Fibroblast of pulmonary artery (primary cell): ENCODE results near the gene STAT3.

Experiments used
- DNase-seq: peaks from one replicate; pipeline ENCODE4 v3.0.0-alpha.2; 2010; ENCODE audit warnings: low read depth
- H3K4me3 ChIP-seq: replicated peaks from 2 replicates; pipeline ENCODE4 v1.5.1; 2011; ENCODE audit warnings: low read depth, mild to moderate bottlenecking, control low read depth, low read length, moderate library complexity
- CTCF ChIP-seq: IDR thresholded peaks from 2 replicates; pipeline ENCODE4 v1.5.1; 2011; ENCODE audit warnings: mild to moderate bottlenecking, control low read depth, low read length, inconsistent platforms; ENCODE audit errors: missing control alignments

STAT3 gene

DNA sequence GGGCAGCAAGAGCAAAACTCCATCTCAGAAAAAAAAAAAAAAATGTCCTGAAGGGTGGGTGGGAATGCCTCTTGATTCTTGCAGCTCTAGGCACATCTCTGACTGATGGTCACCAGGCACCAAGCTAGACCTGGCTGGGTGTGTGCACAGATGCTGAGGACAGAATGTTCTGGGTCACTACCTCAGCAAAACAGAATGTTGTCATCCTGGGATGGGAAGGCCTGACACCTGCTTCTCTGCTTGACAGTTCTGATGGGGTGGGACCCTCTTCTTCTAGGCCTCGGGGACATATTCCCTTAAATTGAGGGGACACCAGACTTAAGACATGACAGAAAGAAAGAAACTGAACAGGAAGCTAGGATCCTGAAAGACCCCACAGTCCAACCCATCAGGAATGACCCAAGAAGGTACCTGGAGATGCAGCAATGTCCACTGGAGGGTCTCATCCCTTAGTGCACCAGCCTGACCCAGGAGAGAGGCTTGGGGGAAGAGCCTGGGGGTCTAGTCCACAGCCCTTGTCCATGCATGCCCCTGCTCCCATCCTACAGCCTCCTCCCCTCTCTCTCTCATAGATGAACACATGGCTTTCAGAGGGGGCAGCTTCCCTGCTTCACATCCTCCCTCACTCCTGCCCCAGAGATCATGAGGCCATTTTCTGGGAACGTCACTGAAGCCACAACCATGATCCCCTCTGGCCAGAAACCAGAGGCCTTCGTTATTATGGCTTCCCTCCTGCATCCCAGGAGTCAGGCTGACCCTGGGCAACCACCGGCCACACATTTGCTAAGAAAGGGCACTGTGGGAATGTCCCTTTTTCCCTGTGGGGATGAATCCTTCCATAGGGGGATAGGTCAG lies 108.2 kb downstream of the STAT3 start:
- no peak for DNase-seq
- no peak for TF ChIP-seq CTCF
- H3K4me3 ChIP-seq = no peak overlapping the region

- no peak for DNase-seq
- no peak for TF ChIP-seq CTCF
- no peak overlapping the region for H3K4me3 ChIP-seq
Observed at GRCh38 chr17:42277342-42277712, 110.9 kb downstream of the STAT3 start.

DNA sequence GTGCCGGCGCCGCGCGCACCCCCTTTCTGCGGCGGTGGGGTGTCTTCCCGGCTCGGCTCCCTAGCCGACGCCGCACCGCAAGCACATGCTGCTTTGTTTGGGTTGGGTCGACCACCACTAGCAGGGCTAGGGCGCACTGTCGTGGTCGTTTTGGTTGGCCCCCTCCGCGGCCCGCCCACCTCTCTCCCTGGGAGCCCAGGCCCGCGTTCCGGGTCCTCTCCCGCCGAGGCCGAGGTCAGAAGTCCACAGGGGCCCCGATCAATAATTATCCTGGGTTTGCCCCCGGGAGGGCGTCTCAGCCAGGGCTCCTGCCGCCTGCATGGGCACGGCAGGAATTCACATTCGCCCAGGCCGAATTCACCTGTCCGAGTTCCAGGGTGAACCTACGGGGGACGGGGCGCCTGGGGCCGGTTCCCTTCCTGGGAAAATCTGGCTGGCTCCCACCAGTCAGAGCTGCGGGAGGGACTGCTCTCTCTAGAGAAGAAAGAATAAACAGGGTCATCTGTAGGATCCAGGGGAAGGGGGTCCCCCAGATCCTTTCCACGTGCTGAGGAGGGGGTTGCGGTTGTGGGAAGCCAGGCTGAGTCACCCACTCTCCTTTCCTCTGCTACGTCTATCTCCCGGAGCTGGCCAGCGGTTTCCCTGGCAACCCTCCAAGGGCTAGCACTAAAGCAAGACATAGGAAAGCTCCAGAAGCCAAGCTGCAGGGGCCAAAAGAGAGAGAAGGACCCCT lies 111.5 kb downstream of the STAT3 start:
- H3K4me3 ChIP-seq = peak overlapping the region; percentile 84
- DNase-seq = peak; percentile 86
- TF ChIP-seq CTCF = no peak

DNA sequence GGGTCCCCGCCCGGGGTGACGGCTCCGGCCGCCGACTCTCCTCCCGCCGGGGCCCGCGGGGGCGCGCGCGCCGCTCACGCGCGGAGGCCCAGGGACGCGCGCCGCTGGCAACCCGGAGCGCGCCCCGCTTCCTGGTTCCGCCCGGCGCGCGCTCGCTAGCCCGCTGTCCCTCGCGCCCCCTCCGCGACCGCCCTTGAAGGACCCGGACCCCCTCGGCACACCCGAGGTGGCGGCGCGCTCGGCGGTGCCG lies 112.0 kb downstream of the STAT3 start, which contains the start of gene STAT5B:
Gene STAT5B (minus strand): TSS at position 33 of the 250 bp plus-strand sequence. CDS start 44,264 bp downstream, outside the sequence.
- DNase-seq = peak; percentile 54
- no peak for TF ChIP-seq CTCF
- H3K4me3 ChIP-seq = peak within 1 kb of the TSS; percentile 84

DNA sequence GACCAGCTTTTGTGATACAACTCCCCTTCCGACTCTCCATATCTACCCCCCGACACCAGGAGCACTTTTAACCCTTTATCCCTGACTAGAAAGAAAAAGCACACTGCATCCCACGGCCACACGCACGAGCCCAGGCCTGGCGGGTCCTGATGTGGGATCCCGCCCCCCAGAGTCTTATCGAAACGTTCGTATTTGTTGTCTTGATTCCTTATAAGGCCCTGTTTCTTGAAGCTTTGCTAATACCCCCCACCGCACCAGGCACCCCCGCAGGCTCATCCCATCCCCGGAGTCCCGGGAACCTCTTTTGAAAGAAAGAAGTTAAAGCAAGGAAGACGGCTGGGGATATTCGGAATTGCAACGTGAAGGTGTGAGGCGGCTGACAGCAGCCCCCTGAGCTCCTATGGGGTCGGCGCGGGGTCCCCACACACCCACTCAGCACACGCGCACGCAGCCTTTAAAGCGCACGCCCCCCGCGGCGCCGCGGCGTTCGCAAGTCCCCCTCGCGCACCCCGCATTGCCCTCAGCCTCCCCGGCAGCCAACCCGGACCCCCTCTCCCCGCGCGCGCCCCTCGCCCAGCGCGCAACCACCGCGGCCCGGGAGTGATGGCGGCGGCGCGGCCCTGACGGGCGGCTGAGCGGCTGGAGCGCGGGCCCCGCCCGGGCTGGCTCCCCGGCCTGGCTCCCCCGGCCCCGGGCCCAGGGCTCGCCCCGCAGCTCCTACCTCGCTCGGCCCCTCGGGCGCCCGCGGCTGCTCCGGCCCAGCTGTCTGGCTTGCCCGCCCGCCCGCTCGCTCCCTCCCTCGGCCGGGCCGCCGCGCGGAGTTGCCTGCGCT lies 112.5 kb downstream of the STAT3 start:
- H3K4me3 ChIP-seq = peak overlapping the region; percentile 84
- TF ChIP-seq CTCF = no peak
- DNase-seq = peak; percentile 59

DNA sequence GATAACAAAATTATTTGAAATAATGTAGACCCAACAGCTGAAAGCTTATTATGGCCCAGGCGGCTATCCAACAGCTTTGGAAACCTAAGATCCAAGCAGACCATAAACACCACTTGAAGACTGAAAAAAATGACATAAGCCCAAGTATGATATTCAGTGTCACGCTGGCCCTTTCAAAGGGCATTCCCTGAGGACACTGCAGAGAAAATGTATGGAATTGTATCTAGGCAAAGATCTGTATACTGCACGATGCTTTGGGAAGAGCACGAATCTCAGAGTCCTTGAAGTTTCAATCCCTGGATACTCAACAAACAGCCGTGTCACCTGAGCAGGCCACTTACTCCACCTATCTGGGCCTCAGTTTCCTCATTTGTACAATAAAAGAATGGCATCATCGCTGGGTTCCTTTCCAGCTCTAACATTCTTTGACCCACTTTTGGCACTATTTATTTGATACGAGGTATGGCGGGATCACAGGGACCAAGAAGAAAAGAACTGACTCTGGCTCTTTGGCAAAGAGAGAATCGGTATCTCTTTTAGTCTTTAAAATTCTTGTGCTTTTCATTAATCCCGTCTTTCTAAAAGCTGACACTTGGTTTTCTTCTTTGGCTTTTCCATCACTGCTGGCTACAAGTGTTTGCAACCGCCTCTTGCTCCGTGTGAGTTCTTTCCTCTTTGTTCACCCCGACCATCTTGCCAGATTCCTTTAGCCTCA lies 113.3 kb downstream of the STAT3 start:
- no peak for TF ChIP-seq CTCF
- DNase-seq = no peak
- peak overlapping the region; percentile 84 for H3K4me3 ChIP-seq
